Measurements from ENCODE around the gene CDH12.
"Not testable (repeated sequence)": the region's sequence is repeated elsewhere in the genome, so short reads cannot be mapped to it uniquely, and the experiment has no call there.

Gene CDH12

GRCh38 chr5:22036061-22036460 is 817.1 kb downstream of the CDH12 start:
- H3K4me2 ChIP-seq = no peak overlapping the region
- no peaks in the 10 kb centered on the region for H3K27me3 ChIP-seq (ENCODE audit: insufficient read depth, low read depth)
- no peak for TF ChIP-seq CTCF (conservative IDR thresholded peaks at IDR 0.05; ENCODE audit: low read depth, low read length)
- H3K36me3 ChIP-seq (ENCODE audit: insufficient read depth) = no peaks in the 10 kb centered on the region
- no peaks in the 10 kb centered on the region for H4K20me1 ChIP-seq (ENCODE audit: insufficient read depth)
- H3K9ac ChIP-seq = no peak overlapping the region
- H3K27ac ChIP-seq = no peak overlapping the region
- H3K4me3 ChIP-seq (IDR thresholded peaks at IDR 0.05; ENCODE audit: insufficient read depth, low read depth, low read length) = no peak overlapping the region
- H2AFZ ChIP-seq (ENCODE audit: low read depth) = no peak overlapping the region
- H3K79me2 ChIP-seq (ENCODE audit: insufficient read depth, low read depth) = no peaks in the 10 kb centered on the region
- H3K4me1 ChIP-seq (ENCODE audit: low read depth, poor library complexity, severe bottlenecking) = no peaks in the 10 kb centered on the region

- Histone ChIP-seq H4K20me1 (ENCODE audit: insufficient read depth) (no peaks in the 10 kb centered on the region), H3K27me3 (ENCODE audit: insufficient read depth, low read depth) (no peaks in the 10 kb centered on the region), H3K4me2 (no peak overlapping the region), H3K4me1 (ENCODE audit: low read depth, poor library complexity, severe bottlenecking) (no peaks in the 10 kb centered on the region), H3K9ac (no peak overlapping the region), H3K4me3 (IDR thresholded peaks at IDR 0.05; ENCODE audit: insufficient read depth, low read depth, low read length) (no peak overlapping the region), H2AFZ (ENCODE audit: low read depth) (no peak overlapping the region), H3K79me2 (ENCODE audit: insufficient read depth, low read depth) (no peaks in the 10 kb centered on the region), H3K36me3 (ENCODE audit: insufficient read depth) (no peaks in the 10 kb centered on the region), H3K27ac (no peak overlapping the region)
- no peak for TF ChIP-seq CTCF (conservative IDR thresholded peaks at IDR 0.05; ENCODE audit: low read depth, low read length)
These were observed 820.1 kb downstream of the CDH12 start for GRCh38 chr5:22033066-22033465.

GRCh38 chr5:22023784-22024183 is 829.4 kb downstream of the CDH12 start:
- Histone ChIP-seq H3K4me3 (IDR thresholded peaks at IDR 0.05; ENCODE audit: insufficient read depth, low read depth, low read length) (no peak overlapping the region), H3K4me2 (no peak overlapping the region), H3K36me3 (ENCODE audit: insufficient read depth) (no peaks in the 10 kb centered on the region), H3K27ac (no peak overlapping the region), H2AFZ (ENCODE audit: low read depth) (no peak overlapping the region), H3K9ac (no peak overlapping the region), H3K27me3 (ENCODE audit: insufficient read depth, low read depth) (no peaks in the 10 kb centered on the region), H4K20me1 (ENCODE audit: insufficient read depth) (no peaks in the 10 kb centered on the region), H3K4me1 (ENCODE audit: low read depth, poor library complexity, severe bottlenecking) (no peaks in the 10 kb centered on the region), H3K79me2 (ENCODE audit: insufficient read depth, low read depth) (no peaks in the 10 kb centered on the region)
- TF ChIP-seq CTCF (conservative IDR thresholded peaks at IDR 0.05; ENCODE audit: low read depth, low read length) = no peak

GRCh38 chr5:22012893-22013292 is 840.3 kb downstream of the CDH12 start:
- not testable (repeated sequence) for H4K20me1 ChIP-seq (ENCODE audit: insufficient read depth)

GRCh38 chr5:22010808-22011207 is 842.3 kb downstream of the CDH12 start:
- H3K27me3 ChIP-seq (ENCODE audit: insufficient read depth, low read depth); H4K20me1 ChIP-seq (ENCODE audit: insufficient read depth); H3K79me2 ChIP-seq (ENCODE audit: insufficient read depth, low read depth); H3K4me3 ChIP-seq (IDR thresholded peaks at IDR 0.05; ENCODE audit: insufficient read depth, low read depth, low read length); H3K36me3 ChIP-seq (ENCODE audit: insufficient read depth); H3K9ac ChIP-seq; H2AFZ ChIP-seq (ENCODE audit: low read depth); H3K27ac ChIP-seq; H3K4me2 ChIP-seq; H3K4me1 ChIP-seq (ENCODE audit: low read depth, poor library complexity, severe bottlenecking): not testable (repeated sequence)

More at GRCh38 chr5:22012893-22013292, 840.3 kb downstream of the CDH12 start:
- not testable (repeated sequence) for H3K79me2 ChIP-seq (ENCODE audit: insufficient read depth, low read depth); H3K9ac ChIP-seq; H2AFZ ChIP-seq (ENCODE audit: low read depth); H3K27me3 ChIP-seq (ENCODE audit: insufficient read depth, low read depth); H3K4me2 ChIP-seq; H3K36me3 ChIP-seq (ENCODE audit: insufficient read depth); H3K27ac ChIP-seq; H3K4me1 ChIP-seq (ENCODE audit: low read depth, poor library complexity, severe bottlenecking); H3K4me3 ChIP-seq (IDR thresholded peaks at IDR 0.05; ENCODE audit: insufficient read depth, low read depth, low read length)

GRCh38 chr5:22001097-22001496 is 852.0 kb downstream of the CDH12 start:
- not testable (repeated sequence) for H3K27me3 ChIP-seq (ENCODE audit: insufficient read depth, low read depth); H3K36me3 ChIP-seq (ENCODE audit: insufficient read depth); H3K4me2 ChIP-seq; H4K20me1 ChIP-seq (ENCODE audit: insufficient read depth); H2AFZ ChIP-seq (ENCODE audit: low read depth); H3K9ac ChIP-seq; H3K4me1 ChIP-seq (ENCODE audit: low read depth, poor library complexity, severe bottlenecking); H3K27ac ChIP-seq; H3K4me3 ChIP-seq (IDR thresholded peaks at IDR 0.05; ENCODE audit: insufficient read depth, low read depth, low read length); H3K79me2 ChIP-seq (ENCODE audit: insufficient read depth, low read depth)

GRCh38 chr5:21985799-21986198 is 867.3 kb downstream of the CDH12 start:
- not testable (repeated sequence) for H3K4me1 ChIP-seq (ENCODE audit: low read depth, poor library complexity, severe bottlenecking); H4K20me1 ChIP-seq (ENCODE audit: insufficient read depth)

GRCh38 chr5:21951571-21951970 is 901.6 kb downstream of the CDH12 start:
- H3K4me3 ChIP-seq (IDR thresholded peaks at IDR 0.05; ENCODE audit: insufficient read depth, low read depth, low read length); H3K4me2 ChIP-seq: not testable (repeated sequence)

More at GRCh38 chr5:21985799-21986198, 867.3 kb downstream of the CDH12 start:
- H2AFZ ChIP-seq (ENCODE audit: low read depth); H3K27me3 ChIP-seq (ENCODE audit: insufficient read depth, low read depth); H3K4me2 ChIP-seq; H3K27ac ChIP-seq; H3K79me2 ChIP-seq (ENCODE audit: insufficient read depth, low read depth); H3K9ac ChIP-seq; H3K36me3 ChIP-seq (ENCODE audit: insufficient read depth); H3K4me3 ChIP-seq (IDR thresholded peaks at IDR 0.05; ENCODE audit: insufficient read depth, low read depth, low read length): not testable (repeated sequence)

More at GRCh38 chr5:21951571-21951970, 901.6 kb downstream of the CDH12 start:
- not testable (repeated sequence) for H3K36me3 ChIP-seq (ENCODE audit: insufficient read depth); H3K27me3 ChIP-seq (ENCODE audit: insufficient read depth, low read depth); H2AFZ ChIP-seq (ENCODE audit: low read depth); H4K20me1 ChIP-seq (ENCODE audit: insufficient read depth); H3K79me2 ChIP-seq (ENCODE audit: insufficient read depth, low read depth); H3K27ac ChIP-seq; H3K4me1 ChIP-seq (ENCODE audit: low read depth, poor library complexity, severe bottlenecking); H3K9ac ChIP-seq

All from KMS-11 (cell line).